ENCODE data around the gene MZB1. TPM values are rescaled to one million over a fixed set of nuclear protein-coding genes. Genes with fewer than 3 reads are reported as not detected.

MZB1 gene
- total and polyA plus RNA-seq, 2 of the 13 experiments (the other 11 are each of a cell fraction or from before 2014, with no cell fraction given) = 0.31 to 0.40 TPM

- TF ChIP-seq, protein P1, sequence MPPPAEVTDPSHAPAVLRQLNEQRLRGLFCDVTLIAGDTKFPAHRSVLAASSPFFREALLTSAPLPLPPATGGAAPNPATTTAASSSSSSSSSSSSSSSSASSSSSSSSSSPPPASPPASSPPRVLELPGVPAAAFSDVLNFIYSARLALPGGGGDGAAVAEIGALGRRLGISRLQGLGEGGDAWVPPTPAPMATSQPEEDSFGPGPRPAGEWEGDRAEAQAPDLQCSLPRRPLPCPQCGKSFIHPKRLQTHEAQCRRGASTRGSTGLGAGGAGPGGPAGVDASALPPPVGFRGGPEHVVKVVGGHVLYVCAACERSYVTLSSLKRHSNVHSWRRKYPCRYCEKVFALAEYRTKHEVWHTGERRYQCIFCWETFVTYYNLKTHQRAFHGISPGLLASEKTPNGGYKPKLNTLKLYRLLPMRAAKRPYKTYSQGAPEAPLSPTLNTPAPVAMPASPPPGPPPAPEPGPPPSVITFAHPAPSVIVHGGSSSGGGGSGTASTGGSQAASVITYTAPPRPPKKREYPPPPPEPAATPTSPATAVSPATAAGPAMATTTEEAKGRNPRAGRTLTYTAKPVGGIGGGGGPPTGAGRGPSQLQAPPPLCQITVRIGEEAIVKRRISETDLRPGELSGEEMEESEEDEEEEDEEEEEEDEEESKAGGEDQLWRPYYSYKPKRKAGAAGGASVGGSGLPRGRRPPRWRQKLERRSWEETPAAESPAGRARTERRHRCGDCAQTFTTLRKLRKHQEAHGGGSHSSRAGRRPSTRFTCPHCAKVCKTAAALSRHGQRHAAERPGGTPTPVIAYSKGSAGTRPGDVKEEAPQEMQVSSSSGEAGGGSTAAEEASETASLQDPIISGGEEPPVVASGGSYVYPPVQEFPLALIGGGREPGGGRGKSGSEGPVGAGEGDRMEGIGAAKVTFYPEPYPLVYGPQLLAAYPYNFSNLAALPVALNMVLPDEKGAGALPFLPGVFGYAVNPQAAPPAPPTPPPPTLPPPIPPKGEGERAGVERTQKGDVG (CRISPR knock-in tag; IDR thresholded peaks at IDR 0.05; ENCODE audit: borderline replicate concordance) = 0 out of 2 replicates have a peak, but pooled peaks have one; percentile 63
- TF ChIP-seq ZMAT5 (CRISPR knock-in tag; IDR thresholded peaks at IDR 0.05; ENCODE audit: borderline replicate concordance, low read depth) (no peak), ZNF800 (CRISPR knock-in tag; IDR thresholded peaks at IDR 0.05) (peak; percentile 28; the same call in 1 of the 2 replicates), WIZ (CRISPR knock-in tag; IDR thresholded peaks at IDR 0.05) (no peak), ZNF296 (CRISPR knock-in tag; conservative IDR thresholded peaks at IDR 0.05) (no peak), SIN3A (IDR thresholded peaks at IDR 0.05; ENCODE audit: borderline replicate concordance, low read depth, low read length) (peak; percentile 79), ZBTB8A (CRISPR knock-in tag; IDR thresholded peaks at IDR 0.05; ENCODE audit: borderline replicate concordance, low read depth) (peak; percentile 81; the same call in 1 of the 2 replicates), FOXA1 (IDR thresholded peaks at IDR 0.05) (no peak), FOXA1 (CRISPR knock-in tag; IDR thresholded peaks at IDR 0.05) (peak; percentile 68), THAP11 (CRISPR knock-in tag; IDR thresholded peaks at IDR 0.05) (peak; percentile 82), JDP2 (CRISPR knock-in tag; IDR thresholded peaks at IDR 0.05; ENCODE audit: borderline replicate concordance) (no peak), ZNF703 (CRISPR knock-in tag; IDR thresholded peaks at IDR 0.05; ENCODE audit: borderline replicate concordance) (no peak)
- TF ChIP-seq, protein P2, sequence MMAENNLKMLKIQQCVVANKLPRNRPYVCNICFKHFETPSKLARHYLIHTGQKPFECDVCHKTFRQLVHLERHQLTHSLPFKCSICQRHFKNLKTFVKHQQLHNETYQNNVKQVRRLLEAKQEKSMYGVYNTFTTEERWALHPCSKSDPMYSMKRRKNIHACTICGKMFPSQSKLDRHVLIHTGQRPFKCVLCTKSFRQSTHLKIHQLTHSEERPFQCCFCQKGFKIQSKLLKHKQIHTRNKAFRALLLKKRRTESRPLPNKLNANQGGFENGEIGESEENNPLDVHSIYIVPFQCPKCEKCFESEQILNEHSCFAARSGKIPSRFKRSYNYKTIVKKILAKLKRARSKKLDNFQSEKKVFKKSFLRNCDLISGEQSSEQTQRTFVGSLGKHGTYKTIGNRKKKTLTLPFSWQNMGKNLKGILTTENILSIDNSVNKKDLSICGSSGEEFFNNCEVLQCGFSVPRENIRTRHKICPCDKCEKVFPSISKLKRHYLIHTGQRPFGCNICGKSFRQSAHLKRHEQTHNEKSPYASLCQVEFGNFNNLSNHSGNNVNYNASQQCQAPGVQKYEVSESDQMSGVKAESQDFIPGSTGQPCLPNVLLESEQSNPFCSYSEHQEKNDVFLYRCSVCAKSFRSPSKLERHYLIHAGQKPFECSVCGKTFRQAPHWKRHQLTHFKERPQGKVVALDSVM (CRISPR knock-in tag; IDR thresholded peaks at IDR 0.05) = peak; percentile 74
- TF ChIP-seq, protein P3, sequence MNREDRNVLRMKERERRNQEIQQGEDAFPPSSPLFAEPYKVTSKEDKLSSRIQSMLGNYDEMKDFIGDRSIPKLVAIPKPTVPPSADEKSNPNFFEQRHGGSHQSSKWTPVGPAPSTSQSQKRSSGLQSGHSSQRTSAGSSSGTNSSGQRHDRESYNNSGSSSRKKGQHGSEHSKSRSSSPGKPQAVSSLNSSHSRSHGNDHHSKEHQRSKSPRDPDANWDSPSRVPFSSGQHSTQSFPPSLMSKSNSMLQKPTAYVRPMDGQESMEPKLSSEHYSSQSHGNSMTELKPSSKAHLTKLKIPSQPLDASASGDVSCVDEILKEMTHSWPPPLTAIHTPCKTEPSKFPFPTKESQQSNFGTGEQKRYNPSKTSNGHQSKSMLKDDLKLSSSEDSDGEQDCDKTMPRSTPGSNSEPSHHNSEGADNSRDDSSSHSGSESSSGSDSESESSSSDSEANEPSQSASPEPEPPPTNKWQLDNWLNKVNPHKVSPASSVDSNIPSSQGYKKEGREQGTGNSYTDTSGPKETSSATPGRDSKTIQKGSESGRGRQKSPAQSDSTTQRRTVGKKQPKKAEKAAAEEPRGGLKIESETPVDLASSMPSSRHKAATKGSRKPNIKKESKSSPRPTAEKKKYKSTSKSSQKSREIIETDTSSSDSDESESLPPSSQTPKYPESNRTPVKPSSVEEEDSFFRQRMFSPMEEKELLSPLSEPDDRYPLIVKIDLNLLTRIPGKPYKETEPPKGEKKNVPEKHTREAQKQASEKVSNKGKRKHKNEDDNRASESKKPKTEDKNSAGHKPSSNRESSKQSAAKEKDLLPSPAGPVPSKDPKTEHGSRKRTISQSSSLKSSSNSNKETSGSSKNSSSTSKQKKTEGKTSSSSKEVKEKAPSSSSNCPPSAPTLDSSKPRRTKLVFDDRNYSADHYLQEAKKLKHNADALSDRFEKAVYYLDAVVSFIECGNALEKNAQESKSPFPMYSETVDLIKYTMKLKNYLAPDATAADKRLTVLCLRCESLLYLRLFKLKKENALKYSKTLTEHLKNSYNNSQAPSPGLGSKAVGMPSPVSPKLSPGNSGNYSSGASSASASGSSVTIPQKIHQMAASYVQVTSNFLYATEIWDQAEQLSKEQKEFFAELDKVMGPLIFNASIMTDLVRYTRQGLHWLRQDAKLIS (CRISPR knock-in tag; IDR thresholded peaks at IDR 0.05) = 0 out of 2 replicates have a peak, but pooled peaks have one; percentile 49
- TF ChIP-seq, protein P4, sequence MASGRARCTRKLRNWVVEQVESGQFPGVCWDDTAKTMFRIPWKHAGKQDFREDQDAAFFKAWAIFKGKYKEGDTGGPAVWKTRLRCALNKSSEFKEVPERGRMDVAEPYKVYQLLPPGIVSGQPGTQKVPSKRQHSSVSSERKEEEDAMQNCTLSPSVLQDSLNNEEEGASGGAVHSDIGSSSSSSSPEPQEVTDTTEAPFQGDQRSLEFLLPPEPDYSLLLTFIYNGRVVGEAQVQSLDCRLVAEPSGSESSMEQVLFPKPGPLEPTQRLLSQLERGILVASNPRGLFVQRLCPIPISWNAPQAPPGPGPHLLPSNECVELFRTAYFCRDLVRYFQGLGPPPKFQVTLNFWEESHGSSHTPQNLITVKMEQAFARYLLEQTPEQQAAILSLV (CRISPR knock-in tag; IDR thresholded peaks at IDR 0.05; ENCODE audit: borderline replicate concordance) = peak; percentile 79; the same call in 1 of the 2 replicates
These were observed 47.9 kb downstream of the MZB1 start, which contains the start of gene PAIP2 (continued) for GRCh38 chr5:139341689-139342422.
